Measurements from ENCODE around the gene PRR14. TPM values are rescaled to one million over a fixed set of nuclear protein-coding genes. Genes with fewer than 3 reads are reported as not detected.

PRR14 gene
- total and polyA plus RNA-seq, 2 donors (not counting 1 experiment from before 2014, with no cell fraction given), result 2.5 to 6.6 TPM

DNA sequence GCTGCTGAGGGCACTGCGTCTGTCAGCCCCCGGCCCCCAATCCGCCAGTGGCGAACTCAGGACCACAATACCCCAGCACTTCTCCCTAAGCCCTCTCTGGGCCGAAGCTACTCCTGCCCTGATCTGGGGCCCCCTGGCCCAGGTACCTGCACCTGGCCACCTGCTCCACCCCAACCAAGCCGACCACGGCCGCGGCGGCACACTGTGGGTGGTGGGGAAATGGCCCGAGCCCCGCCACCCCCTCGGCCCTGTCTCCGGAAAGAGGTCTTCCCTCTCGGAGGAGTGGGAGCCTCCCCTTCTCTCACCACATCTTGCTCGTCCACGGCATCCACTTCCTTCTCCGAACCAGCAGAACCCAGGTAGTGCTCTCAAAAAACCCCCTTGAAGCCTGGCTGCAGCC, 4.1 kb downstream of the PRR14 start:
- Histone ChIP-seq H3K4me2 (ENCODE audit: extremely low read depth, insufficient read depth, low read length) (no peak overlapping the region), H3K9me3 (ENCODE audit: control insufficient read depth, insufficient read depth, low read depth, low read length) (no peaks in the 10 kb centered on the region), H3K4me3 (replicated peaks in 1 of 4; ENCODE audit: control extremely low read depth in 1 of 4, insufficient read depth in 1 of 4, low read depth in 3 of 4, low read length in 4 of 4) (no peak overlapping the region), H3K27me3 (ENCODE audit: control insufficient read depth, insufficient read depth, low read length) (no peaks in the 10 kb centered on the region), H3K79me2 (ENCODE audit: control insufficient read depth, insufficient read depth, low read length) (peaks cover 16% of the 10 kb centered on the region), H3K4me1 (ENCODE audit: control insufficient read depth, extremely low read depth, insufficient read depth, low read length) (peaks cover 12% of the 10 kb centered on the region), H3K9ac (ENCODE audit: insufficient read depth, low read length) (no peak overlapping the region), H3K27ac (ENCODE audit: insufficient read depth, low read length) (no peak overlapping the region), H4K20me1 (ENCODE audit: control insufficient read depth, extremely low read depth, insufficient read depth, low read length) (no peaks in the 10 kb centered on the region), H3K36me3 (ENCODE audit: control insufficient read depth, insufficient read depth, low read length) (peaks cover 13% of the 10 kb centered on the region), H2AFZ (ENCODE audit: low read length) (no peak overlapping the region)
- no peak for DNase-seq (ENCODE audit: low read depth in 2 of 2)
- TF ChIP-seq, protein P1, sequence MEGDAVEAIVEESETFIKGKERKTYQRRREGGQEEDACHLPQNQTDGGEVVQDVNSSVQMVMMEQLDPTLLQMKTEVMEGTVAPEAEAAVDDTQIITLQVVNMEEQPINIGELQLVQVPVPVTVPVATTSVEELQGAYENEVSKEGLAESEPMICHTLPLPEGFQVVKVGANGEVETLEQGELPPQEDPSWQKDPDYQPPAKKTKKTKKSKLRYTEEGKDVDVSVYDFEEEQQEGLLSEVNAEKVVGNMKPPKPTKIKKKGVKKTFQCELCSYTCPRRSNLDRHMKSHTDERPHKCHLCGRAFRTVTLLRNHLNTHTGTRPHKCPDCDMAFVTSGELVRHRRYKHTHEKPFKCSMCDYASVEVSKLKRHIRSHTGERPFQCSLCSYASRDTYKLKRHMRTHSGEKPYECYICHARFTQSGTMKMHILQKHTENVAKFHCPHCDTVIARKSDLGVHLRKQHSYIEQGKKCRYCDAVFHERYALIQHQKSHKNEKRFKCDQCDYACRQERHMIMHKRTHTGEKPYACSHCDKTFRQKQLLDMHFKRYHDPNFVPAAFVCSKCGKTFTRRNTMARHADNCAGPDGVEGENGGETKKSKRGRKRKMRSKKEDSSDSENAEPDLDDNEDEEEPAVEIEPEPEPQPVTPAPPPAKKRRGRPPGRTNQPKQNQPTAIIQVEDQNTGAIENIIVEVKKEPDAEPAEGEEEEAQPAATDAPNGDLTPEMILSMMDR (conservative IDR thresholded peaks at IDR 0.05 in 1 of 2, IDR thresholded peaks at IDR 0.05 in 1 of 2; ENCODE audit: low read depth in 1 of 2, low read length in 2 of 2), result no peak
- TF ChIP-seq EZH2 (IDR thresholded peaks at IDR 0.05; ENCODE audit: low read length, missing control alignments), result no peak

DNA sequence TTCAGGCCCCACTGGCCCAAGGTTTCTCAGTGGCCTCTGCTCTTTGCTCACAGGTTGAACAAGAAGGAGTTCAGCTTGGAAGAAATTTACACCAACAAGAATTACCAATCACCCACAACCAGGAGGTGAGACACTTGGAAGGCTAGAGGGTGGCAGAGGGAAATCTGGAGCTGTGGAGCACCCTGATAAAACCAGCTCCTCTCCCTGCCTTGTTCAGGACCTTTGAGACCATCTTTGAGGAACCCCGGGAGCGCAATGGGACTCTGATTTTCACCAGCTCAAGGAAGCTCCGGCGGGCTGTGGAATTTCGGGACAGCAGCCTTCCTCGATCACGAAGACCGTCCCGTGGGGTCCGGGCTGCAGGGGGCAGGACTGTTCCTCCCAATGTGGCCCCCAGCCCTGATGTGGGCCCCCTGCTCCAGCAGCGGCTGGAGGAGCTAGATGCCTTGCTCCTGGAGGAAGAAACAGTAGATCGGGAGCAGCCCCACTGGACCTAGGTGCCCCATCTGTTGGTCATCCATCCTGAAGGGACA, 5.1 kb downstream of the PRR14 start:
- Histone ChIP-seq H3K27ac (ENCODE audit: insufficient read depth, low read length) (no peak overlapping the region), H3K27me3 (ENCODE audit: control insufficient read depth, insufficient read depth, low read length) (no peaks in the 10 kb centered on the region), H3K79me2 (ENCODE audit: control insufficient read depth, insufficient read depth, low read length) (peaks cover 27% of the 10 kb centered on the region)

DNA sequence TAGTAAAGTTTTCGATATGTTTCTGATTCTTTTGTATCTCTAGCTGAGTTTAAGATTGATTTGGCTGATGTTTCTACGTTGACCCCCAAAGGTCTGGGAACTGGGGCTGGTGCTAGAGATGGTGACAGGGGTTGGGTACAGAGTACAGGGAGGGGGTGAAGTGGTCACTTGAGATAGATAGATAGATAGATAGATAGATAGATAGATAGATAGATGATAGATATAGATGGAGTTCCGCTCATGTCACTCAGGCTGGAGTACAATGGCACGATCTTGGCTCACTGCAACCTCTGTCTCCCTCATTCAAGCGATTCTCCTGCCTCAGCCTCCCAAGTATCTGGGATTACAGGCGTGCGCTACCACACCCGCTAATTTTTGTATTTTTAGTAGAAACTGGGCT, 5.6 kb downstream of the PRR14 start:
- Histone ChIP-seq H3K27ac (ENCODE audit: insufficient read depth, low read length) (no peak overlapping the region), H3K4me3 (replicated peaks in 1 of 4; ENCODE audit: control extremely low read depth in 1 of 4, insufficient read depth in 1 of 4, low read depth in 3 of 4, low read length in 4 of 4) (no peak overlapping the region)

More for the DNA sequence above, 5.1 kb downstream of the PRR14 start:
- H3K9ac ChIP-seq (ENCODE audit: insufficient read depth, low read length), result no peak overlapping the region
- no peak overlapping the region for H2AFZ ChIP-seq (ENCODE audit: low read length)
- no peaks in the 10 kb centered on the region for H3K9me3 ChIP-seq (ENCODE audit: control insufficient read depth, insufficient read depth, low read depth, low read length)
- H3K4me1 ChIP-seq (ENCODE audit: control insufficient read depth, extremely low read depth, insufficient read depth, low read length), result peaks cover 12% of the 10 kb centered on the region
- no peaks in the 10 kb centered on the region for H4K20me1 ChIP-seq (ENCODE audit: control insufficient read depth, extremely low read depth, insufficient read depth, low read length)
- H3K4me2 ChIP-seq (ENCODE audit: extremely low read depth, insufficient read depth, low read length), result no peak overlapping the region
- H3K4me3 ChIP-seq (replicated peaks in 1 of 4; ENCODE audit: control extremely low read depth in 1 of 4, insufficient read depth in 1 of 4, low read depth in 3 of 4, low read length in 4 of 4), result no peak overlapping the region
- TF ChIP-seq EZH2 (IDR thresholded peaks at IDR 0.05; ENCODE audit: low read length, missing control alignments), result no peak
- TF ChIP-seq, protein P1 (conservative IDR thresholded peaks at IDR 0.05 in 1 of 2, IDR thresholded peaks at IDR 0.05 in 1 of 2; ENCODE audit: low read depth in 1 of 2, low read length in 2 of 2), result no peak
- DNase-seq (ENCODE audit: low read depth in 2 of 2), result no peak
- peaks cover 13% of the 10 kb centered on the region for H3K36me3 ChIP-seq (ENCODE audit: control insufficient read depth, insufficient read depth, low read length)

More for the DNA sequence above, 5.6 kb downstream of the PRR14 start:
- TF ChIP-seq, protein P1 (conservative IDR thresholded peaks at IDR 0.05 in 1 of 2, IDR thresholded peaks at IDR 0.05 in 1 of 2; ENCODE audit: low read depth in 1 of 2, low read length in 2 of 2), result no peak
- TF ChIP-seq EZH2 (IDR thresholded peaks at IDR 0.05; ENCODE audit: low read length, missing control alignments), result no peak
- Histone ChIP-seq H3K4me1 (ENCODE audit: control insufficient read depth, extremely low read depth, insufficient read depth, low read length) (peaks cover 16% of the 10 kb centered on the region), H3K36me3 (ENCODE audit: control insufficient read depth, insufficient read depth, low read length) (peaks cover 17% of the 10 kb centered on the region), H2AFZ (ENCODE audit: low read length) (no peak overlapping the region), H3K4me2 (ENCODE audit: extremely low read depth, insufficient read depth, low read length) (no peak overlapping the region), H3K27me3 (ENCODE audit: control insufficient read depth, insufficient read depth, low read length) (no peaks in the 10 kb centered on the region), H4K20me1 (ENCODE audit: control insufficient read depth, extremely low read depth, insufficient read depth, low read length) (no peaks in the 10 kb centered on the region), H3K79me2 (ENCODE audit: control insufficient read depth, insufficient read depth, low read length) (peaks cover 32% of the 10 kb centered on the region), H3K9me3 (ENCODE audit: control insufficient read depth, insufficient read depth, low read depth, low read length) (no peaks in the 10 kb centered on the region), H3K9ac (ENCODE audit: insufficient read depth, low read length) (no peak overlapping the region)
- DNase-seq (ENCODE audit: low read depth in 2 of 2), result no peak

All from fibroblast of lung (primary cell).